ENCODE results near the gene STK10. TPM values are rescaled to one million over a fixed set of nuclear protein-coding genes. Genes with fewer than 3 reads are reported as not detected.

The STK10 gene
- total RNA-seq, 1 donor = 27.1 TPM

- Histone ChIP-seq H3K79me2 (ENCODE audit: insufficient read depth, low read length) (peaks cover 21% of the 10 kb centered on the region), H3K36me3 (ENCODE audit: insufficient read depth, low read length) (peaks cover 28% of the 10 kb centered on the region), H3K4me3 (ENCODE audit: insufficient read depth, low read length) (peak overlapping the region; percentile 59), H4K20me1 (ENCODE audit: insufficient read depth, low read length) (peaks cover 3% of the 10 kb centered on the region), H3K4me2 (ENCODE audit: insufficient read depth, low read length) (peak overlapping the region; percentile 79), H3K27ac (ENCODE audit: low read depth, low read length) (peak overlapping the region; percentile 56), H3K27me3 (ENCODE audit: insufficient read depth, low read length) (no peaks in the 10 kb centered on the region), H3K9me3 (ENCODE audit: low read depth, low read length) (no peaks in the 10 kb centered on the region), H3K4me1 (ENCODE audit: insufficient read depth, low read length) (peaks cover 43% of the 10 kb centered on the region), H2AFZ (ENCODE audit: low read length) (peak overlapping the region; percentile 65)
- DNase-seq (ENCODE audit: insufficient read length, low spot score, missing footprints) = peak; percentile 78
- peak; percentile 80 for TF ChIP-seq CTCF (IDR thresholded peaks at IDR 0.05; ENCODE audit: extremely low read depth, low read depth, low read length)
Measured at GRCh38 chr5:172106511-172107356, 81.3 kb downstream of the STK10 start.

- Histone ChIP-seq H4K20me1 (ENCODE audit: insufficient read depth, low read length) (peaks cover 3% of the 10 kb centered on the region), H3K27ac (ENCODE audit: low read depth, low read length) (no peak overlapping the region), H2AFZ (ENCODE audit: low read length) (no peak overlapping the region), H3K36me3 (ENCODE audit: insufficient read depth, low read length) (peaks cover 33% of the 10 kb centered on the region), H3K79me2 (ENCODE audit: insufficient read depth, low read length) (peaks cover 20% of the 10 kb centered on the region), H3K9me3 (ENCODE audit: low read depth, low read length) (no peaks in the 10 kb centered on the region), H3K27me3 (ENCODE audit: insufficient read depth, low read length) (no peaks in the 10 kb centered on the region), H3K4me3 (ENCODE audit: insufficient read depth, low read length) (no peak overlapping the region), H3K4me1 (ENCODE audit: insufficient read depth, low read length) (peaks cover 34% of the 10 kb centered on the region), H3K4me2 (ENCODE audit: insufficient read depth, low read length) (no peak overlapping the region)
- no peak for TF ChIP-seq CTCF (IDR thresholded peaks at IDR 0.05; ENCODE audit: extremely low read depth, low read depth, low read length)
- no peak for DNase-seq (ENCODE audit: insufficient read length, low spot score, missing footprints)
Measured at GRCh38 chr5:172105811-172106210, 82.2 kb downstream of the STK10 start.

- H3K36me3 ChIP-seq (ENCODE audit: insufficient read depth, low read length) = peaks cover 35% of the 10 kb centered on the region
- no peak for TF ChIP-seq CTCF (IDR thresholded peaks at IDR 0.05; ENCODE audit: extremely low read depth, low read depth, low read length)
- H3K27me3 ChIP-seq (ENCODE audit: insufficient read depth, low read length) = no peaks in the 10 kb centered on the region
- no peak overlapping the region for H3K27ac ChIP-seq (ENCODE audit: low read depth, low read length)
- no peak overlapping the region for H3K4me2 ChIP-seq (ENCODE audit: insufficient read depth, low read length)
- H3K79me2 ChIP-seq (ENCODE audit: insufficient read depth, low read length) = peaks cover 13% of the 10 kb centered on the region
- no peak overlapping the region for H2AFZ ChIP-seq (ENCODE audit: low read length)
- peaks cover 28% of the 10 kb centered on the region for H3K4me1 ChIP-seq (ENCODE audit: insufficient read depth, low read length)
- no peak for DNase-seq (ENCODE audit: insufficient read length, low spot score, missing footprints)
- no peaks in the 10 kb centered on the region for H3K9me3 ChIP-seq (ENCODE audit: low read depth, low read length)
- no peak overlapping the region for H3K4me3 ChIP-seq (ENCODE audit: insufficient read depth, low read length)
- H4K20me1 ChIP-seq (ENCODE audit: insufficient read depth, low read length) = peaks cover 3% of the 10 kb centered on the region
Measured at GRCh38 chr5:172104801-172105701, 83.0 kb downstream of the STK10 start.

GRCh38 chr5:172104021-172104420 lies 84.0 kb downstream of the STK10 start:
- no peak overlapping the region for H3K4me3 ChIP-seq (ENCODE audit: insufficient read depth, low read length)
- DNase-seq (ENCODE audit: insufficient read length, low spot score, missing footprints) = no peak
- H3K36me3 ChIP-seq (ENCODE audit: insufficient read depth, low read length) = peaks cover 33% of the 10 kb centered on the region
- H4K20me1 ChIP-seq (ENCODE audit: insufficient read depth, low read length) = peaks cover 3% of the 10 kb centered on the region
- H3K4me1 ChIP-seq (ENCODE audit: insufficient read depth, low read length) = peaks cover 28% of the 10 kb centered on the region
- no peak overlapping the region for H3K4me2 ChIP-seq (ENCODE audit: insufficient read depth, low read length)
- H3K27ac ChIP-seq (ENCODE audit: low read depth, low read length) = no peak overlapping the region
- no peak overlapping the region for H2AFZ ChIP-seq (ENCODE audit: low read length)
- H3K9me3 ChIP-seq (ENCODE audit: low read depth, low read length) = no peaks in the 10 kb centered on the region
- TF ChIP-seq CTCF (IDR thresholded peaks at IDR 0.05; ENCODE audit: extremely low read depth, low read depth, low read length) = no peak
- H3K79me2 ChIP-seq (ENCODE audit: insufficient read depth, low read length) = peaks cover 8% of the 10 kb centered on the region
- H3K27me3 ChIP-seq (ENCODE audit: insufficient read depth, low read length) = no peaks in the 10 kb centered on the region
